Right lung (tissue), 5 donors: ENCODE measurements around the gene TAPT1. TPM values are rescaled to one million over a fixed set of nuclear protein-coding genes. Genes with fewer than 3 reads are reported as not detected.

Experiments used
- DNase-seq, 2 donors: peaks; one replicate each; pipeline ENCODE4 v3.0.0-alpha.2; 2013
- polyA plus RNA-seq, 5 donors: library from polyadenylated mRNA; unstranded; fragments of 120-200 nt; gene quantifications; one replicate each; pipeline versions ENCODE4 v1.2.1 to v1.2.3, GENCODE V29; 2013; ENCODE audit warnings: inconsistent platforms in 1 of 5, low replicate concordance in 1 of 5; ENCODE audit not compliant: insufficient read length in 5 of 5, insufficient read depth in 1 of 5

The TAPT1 gene
- polyA plus RNA-seq, 5 donors = 37.2 to 60.3 (median 54.7) TPM

DNA sequence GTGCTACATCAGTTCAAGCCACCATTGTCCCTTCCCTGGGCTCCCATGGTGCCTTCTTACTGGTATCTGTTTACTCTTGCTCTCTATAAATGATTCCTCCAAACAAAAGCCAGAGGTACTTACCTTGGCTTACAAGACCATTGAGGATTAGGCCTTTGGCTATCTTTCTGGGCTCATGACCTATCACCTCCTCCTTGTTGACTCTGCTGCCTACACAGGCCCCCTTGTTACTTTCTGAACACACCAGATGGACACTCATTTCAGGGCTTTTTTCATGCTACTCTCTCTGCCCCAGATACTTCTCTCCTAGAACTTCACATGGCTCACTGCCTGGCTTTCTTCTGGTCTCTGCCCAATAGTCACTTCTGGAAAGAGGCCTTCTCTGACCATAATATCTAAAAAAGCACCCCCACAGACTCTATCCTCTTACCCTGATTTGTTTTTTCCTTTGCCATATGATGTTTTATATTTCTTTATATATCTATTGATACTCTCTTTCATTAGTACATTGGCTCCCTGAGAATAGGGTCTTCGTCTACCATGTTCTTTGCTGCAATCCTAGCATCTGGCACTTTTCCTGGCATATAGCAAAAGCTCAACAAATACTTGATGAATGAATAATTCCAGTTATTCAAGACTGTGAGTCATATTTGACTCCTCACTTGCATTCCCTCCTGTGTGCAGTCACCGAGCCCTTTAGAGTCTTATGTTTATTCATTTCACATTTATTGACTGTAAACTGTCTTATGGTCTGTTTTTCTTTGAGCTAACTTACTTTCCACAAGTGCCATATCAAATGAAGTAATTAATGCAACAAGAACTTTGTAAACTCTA, 27.1 kb upstream of the TAPT1 start:
- DNase-seq = no peak

- no peak for DNase-seq
Observed at GRCh38 chr4:16250661-16251365, 24.5 kb upstream of the TAPT1 start.

GRCh38 chr4:16248605-16249004, 22.3 kb upstream of the TAPT1 start:
- DNase-seq = no peak

GRCh38 chr4:16245241-16245640, 19.0 kb upstream of the TAPT1 start:
- DNase-seq = no peak

GRCh38 chr4:16243285-16243684, 17.0 kb upstream of the TAPT1 start:
- DNase-seq = no peak

- no peak for DNase-seq
Observed at GRCh38 chr4:16240300-16240699, 14.0 kb upstream of the TAPT1 start.

DNA sequence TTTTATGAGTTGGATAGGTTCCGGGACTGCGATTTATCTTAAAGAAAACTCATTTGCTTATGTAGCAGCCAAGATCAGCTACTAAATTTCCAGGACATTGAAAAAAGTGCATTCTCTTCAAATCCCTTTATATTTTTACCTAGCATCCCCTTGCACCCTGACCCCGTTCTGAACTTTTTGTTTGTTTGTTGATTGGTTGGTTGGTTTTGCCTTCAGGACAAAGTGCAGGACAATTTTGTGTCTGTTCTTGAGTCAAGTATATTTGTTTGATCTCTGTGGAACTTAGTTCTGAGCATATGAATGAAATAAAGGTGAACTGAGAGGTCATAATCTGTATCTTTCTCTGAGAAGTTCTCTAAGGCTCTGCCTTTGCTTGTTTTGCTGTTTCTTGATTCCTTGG, 12.8 kb upstream of the TAPT1 start:
- DNase-seq = no peak

DNA sequence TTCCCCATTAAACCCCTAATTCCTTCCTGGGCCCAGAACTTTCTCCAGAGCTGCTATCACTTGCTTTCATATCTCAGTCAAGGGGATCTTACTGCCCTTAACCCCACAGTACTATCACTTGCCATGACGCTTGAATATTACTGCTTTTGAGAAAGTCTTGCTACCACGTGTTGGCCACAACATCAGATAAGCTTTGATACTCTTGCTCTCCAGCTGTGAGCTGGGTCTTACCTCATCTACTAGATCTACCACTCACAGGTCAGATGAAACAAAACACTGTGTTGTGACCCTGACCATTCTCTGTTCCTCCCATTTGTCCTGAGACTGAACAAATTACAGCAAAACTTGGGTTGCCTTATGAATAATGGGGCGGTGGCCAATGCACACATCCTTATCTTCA, 12.1 kb upstream of the TAPT1 start:
- DNase-seq = no peak

- DNase-seq = no peak
Observed at GRCh38 chr4:16237715-16238114, 11.4 kb upstream of the TAPT1 start.

GRCh38 chr4:16236402-16237023, 10.2 kb upstream of the TAPT1 start:
- DNase-seq = no peak

GRCh38 chr4:16235209-16235608, 8.9 kb upstream of the TAPT1 start:
- no peak for DNase-seq

DNA sequence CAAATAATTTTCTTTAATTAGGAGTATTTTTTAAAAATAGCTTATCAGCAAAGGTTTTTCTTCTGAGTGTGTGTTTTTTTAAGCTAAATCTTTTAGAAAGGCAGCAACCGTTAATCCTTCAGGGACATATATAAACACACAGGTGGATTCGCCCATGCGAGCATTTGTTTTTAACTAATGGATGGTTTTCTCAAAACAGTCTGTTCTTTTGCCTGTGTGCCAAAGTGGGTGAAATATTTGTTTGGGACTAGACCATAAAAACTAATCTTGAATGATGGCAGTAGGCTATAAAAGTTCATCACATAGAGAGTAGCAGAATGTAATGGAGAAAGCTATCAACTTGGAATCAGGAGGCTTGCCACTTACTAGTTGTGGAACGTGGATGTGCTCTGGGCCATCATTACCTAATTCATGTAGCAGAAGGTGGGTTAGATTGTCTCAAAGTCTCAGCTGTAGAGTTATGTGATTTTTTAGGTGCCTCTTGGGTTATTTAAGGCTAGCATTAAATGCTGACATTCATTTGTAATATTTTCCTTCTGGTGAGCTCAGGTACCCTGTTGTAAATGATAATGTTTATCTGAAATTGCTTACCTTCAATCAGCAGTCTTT, 7.4 kb upstream of the TAPT1 start:
- DNase-seq = no peak

DNA sequence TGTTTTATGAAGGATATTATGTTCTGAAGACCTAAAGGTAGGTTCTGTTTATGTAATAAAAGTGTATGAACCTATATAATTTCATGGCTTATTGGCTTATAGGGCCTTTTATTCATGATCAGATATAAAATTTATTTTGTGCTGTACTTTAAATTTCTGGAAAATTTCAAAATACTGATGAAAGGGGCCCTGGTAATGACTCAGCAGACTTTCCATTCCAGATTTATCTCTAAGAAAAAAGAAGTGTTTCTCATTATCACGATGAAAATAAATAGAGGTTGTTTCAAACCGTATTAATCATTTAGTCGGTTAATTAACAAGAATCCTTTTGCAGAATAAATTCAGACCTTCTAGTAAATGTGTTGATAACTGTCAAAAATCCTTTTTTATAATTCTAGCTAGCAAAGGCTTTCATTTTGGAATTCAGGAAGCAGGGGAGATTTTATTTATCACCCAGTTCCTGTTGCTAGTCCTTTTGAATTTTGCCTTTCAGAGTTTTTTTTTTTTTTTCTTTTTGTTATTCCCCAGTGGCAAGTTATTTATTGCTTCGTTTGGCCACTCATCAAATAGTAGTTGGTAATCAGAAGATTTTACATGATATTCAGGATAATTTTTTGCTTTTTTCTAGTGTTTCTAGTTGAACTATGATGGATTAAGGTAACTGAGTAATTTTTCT, 5.4 kb upstream of the TAPT1 start:
- DNase-seq = no peak

- no peak for DNase-seq
Observed at GRCh38 chr4:16230308-16230707, 4.0 kb upstream of the TAPT1 start.

DNA sequence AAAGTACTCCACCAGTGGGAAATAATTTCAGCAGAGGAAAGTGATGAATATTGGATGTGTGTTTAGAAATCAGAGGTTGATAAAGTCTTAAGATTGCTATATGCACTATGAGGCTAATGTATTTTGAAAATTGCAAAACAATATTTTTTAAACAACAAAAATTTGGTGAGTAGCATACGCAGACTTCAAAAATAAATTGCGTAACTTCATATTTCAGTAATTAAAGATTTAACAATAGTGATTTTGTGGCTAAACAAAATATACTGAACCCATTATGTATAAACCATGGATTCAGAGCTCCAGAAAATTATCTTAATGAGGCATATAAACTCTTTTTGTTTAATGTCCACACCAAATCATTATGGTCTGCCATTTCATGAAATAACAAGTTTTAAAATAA, 3.3 kb upstream of the TAPT1 start:
- no peak for DNase-seq

- peak; percentile 27 to 46 for DNase-seq
Observed at GRCh38 chr4:16227462-16227868, 1.2 kb upstream of the TAPT1 start.

DNA sequence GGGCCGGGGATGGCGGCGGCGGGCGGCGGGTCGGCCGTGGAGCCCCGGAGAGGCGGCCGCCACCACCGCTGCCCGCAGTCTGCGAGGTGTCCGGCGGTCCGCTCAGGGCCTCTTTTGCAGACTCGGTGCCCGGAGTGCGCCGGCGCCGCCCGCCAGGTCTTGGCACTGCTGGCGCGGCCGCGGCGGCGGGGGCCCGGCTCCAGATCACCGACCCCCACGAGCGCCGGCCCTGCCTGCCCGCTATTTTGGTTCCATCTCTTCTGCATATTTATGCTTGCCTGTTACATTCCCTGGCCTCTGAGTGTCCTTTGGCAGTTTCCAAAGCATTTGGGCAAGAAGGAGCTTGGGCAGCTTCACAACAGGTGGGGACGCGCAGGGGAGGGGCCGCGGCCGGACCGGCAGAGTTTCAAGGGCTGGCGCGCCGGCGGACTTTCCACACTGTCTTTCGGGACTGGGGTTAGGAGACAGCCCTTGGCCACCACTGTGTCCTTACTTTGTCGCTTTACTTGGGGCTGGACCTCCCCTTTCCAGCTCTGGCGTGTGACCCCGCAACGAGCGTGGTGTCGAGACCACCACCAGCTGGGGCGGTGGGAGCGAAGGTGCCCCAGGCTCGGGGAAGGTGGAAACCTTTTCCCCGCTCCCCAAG, 668 bp upstream of the TAPT1 start:
- DNase-seq = peak; percentile 50 to 54

DNA sequence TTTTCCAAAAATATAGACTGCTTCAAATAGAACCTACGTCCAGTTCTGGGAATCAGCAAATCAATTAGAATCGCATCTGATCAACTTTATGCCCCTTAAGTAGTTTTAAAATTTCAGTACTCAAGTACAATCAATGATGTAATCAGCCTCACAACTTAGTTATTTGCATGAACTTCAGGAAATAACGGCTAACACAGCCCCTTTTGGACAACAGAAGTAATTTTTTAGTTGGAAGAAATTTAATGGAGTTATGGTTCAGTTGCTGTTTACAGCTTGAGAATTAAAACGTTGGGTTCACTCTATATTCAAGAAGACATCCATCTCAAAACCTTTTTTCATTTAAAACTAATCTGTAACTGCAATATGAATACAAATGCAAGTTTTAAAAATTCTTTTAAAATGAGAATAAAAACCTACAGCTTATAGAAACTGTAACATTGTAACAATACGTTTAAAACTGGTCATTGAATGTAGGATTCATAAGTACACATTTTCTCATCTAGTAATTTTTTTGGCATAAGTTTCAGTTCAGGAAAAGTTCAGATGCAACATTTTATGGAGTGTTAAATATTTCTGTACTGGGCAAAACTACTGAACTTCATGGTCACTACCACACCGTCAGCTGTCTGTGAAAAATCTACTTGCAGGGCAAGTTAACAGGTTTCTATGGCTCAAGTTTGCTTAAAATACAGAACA, 956 bp downstream of the TAPT1 start:
- DNase-seq = peak; percentile 50 to 52

DNA sequence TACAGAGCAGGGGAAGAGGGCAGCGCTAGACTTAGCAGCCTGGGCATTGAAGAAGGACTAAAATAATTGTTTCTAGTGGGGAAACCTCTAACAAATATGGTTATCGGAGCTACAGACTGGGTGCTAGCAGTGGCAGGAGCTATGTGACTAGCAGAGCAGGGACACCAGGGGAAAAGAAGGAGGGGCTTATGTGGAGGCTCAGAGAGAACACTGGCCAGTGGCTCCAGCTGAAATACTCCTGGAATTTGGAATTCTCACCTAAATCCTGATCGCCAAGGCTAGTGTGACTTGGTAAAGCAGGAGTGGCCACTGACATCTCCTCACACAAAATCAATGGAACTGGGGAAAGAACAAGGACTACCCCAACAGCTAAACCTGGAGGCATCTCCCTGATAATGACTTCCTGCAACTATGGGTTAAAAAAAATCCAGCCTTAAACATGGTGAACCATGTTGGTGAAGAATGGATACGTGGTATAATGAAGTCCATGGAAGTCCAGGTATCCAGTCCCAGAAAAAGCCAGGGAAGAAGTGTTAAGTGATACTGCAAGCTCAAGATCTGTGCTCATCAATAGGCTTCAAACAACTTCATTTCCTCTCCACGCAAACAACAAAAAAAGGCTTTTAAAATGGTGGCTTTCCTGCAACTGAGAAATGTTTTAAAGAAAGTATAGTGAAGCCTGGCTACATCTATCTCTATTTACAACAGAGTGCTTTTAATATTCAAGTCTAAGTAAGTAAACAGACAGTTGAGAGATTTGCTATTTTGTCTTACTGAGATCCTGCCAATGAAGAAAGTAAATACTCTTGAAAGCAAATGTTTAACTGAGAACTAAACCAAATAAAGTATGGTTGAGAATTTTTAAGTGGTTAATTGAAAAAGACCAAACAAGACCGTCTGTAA, 1.8 kb downstream of the TAPT1 start:
- DNase-seq = no peak
